HG02798 (cell line): ENCODE results near the gene MTRF1L.
"Not testable (repeated sequence)": the region's sequence is repeated elsewhere in the genome, so short reads cannot be mapped to it uniquely, and the experiment has no call there.

Experiments
- ATAC-seq: cut with Tn5 transposase; IDR thresholded peaks from one replicate; pipeline ENCODE4 v1.9.1; 2021; ENCODE audit warnings: mild to moderate bottlenecking; ENCODE audit not compliant: unreplicated experiment, poor library complexity

MTRF1L gene

GRCh38 chr6:153012856-153013255 lies 10.3 kb upstream of the MTRF1L start:
- no peak for ATAC-seq

- ATAC-seq: no peak
Observed at GRCh38 chr6:153003366-153003690, 819 bp upstream of the MTRF1L start.

GRCh38 chr6:153001767-153002612 lies 519 bp downstream of the MTRF1L start:
- ATAC-seq: peak; percentile 19

- not testable (repeated sequence) for ATAC-seq
Observed at GRCh38 chr6:153000790-153001189, 1.7 kb downstream of the MTRF1L start.

DNA sequence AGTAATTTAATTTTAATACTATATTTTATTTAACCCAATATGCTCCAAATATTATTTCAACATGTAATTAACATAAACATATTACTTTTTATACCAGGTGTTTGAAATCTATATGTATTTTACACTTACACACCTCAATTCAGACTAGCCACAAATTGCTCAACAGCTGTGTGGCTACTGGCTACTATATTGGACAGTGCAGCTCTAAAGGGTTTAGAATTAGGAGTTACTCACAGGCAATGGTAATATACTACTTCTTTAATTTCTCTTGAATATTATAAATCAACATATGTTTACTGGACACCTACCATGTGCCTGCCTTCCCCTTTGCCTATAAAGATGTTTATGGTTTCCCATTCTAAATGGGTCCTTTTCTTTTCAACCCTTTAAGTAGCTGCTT lies 2.3 kb downstream of the MTRF1L start:
- ATAC-seq: no peak

DNA sequence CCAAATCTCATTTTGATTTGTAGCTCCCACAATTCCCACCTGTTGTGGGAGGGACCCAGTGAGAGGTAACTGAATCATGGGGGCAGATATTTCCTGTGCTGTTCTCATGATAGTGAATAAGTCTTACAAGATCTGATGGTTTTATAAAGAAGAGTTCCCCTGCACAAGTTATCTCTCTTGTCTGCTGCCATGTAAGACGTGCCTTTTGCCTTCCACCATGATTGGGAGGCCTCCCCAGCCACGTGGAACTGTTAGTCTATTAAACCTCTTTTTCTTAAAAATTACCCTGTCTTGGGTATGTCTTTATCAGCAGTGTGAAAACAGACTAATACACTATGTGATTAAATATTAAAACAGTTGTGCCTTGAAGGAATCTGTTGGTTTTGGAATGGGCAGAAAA lies 3.0 kb downstream of the MTRF1L start:
- ATAC-seq: not testable (repeated sequence)

DNA sequence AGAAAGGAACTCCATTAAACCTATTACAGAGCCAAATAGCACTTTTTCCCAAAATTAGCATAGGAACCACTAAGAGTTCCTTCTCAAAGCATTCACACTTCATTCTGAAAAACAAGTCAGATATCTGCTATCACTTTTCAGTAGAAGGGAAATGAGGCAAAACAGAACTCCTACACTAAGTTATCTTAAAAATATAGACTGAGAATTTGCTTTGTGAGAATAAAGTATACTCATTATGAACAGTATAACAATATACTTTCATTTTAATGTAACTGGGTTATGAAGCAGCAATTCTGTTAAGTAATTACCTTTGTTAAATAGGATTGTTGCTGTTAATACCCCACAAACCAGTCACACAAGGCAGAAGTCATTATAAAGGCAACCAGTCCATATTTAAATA lies 8.7 kb downstream of the MTRF1L start:
- ATAC-seq: no peak

- no peak for ATAC-seq
Observed at GRCh38 chr6:152993431-152993830, 9.1 kb downstream of the MTRF1L start.

- no peak for ATAC-seq
Observed at GRCh38 chr6:152986978-152987377, 15.5 kb downstream of the MTRF1L start.

DNA sequence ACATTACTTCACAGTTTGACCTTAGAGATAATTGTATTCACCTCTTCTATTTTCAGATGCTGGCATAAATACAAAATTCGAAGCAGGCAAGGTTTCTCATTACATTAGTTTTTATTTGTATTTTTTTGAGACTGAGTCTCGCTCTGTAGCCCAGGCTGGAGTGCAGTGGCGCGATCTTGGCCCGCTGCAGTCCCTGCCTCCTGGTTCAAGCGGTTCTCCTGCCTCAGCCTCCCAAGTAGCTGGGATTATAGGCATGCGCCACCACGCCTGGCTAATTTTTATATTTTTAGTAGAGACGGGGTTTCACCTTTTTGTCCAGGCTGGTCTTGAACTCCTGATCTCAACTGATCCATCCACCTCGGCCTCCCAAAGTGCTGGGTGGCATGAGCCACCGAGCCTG lies 17.2 kb downstream of the MTRF1L start:
- not testable (repeated sequence) for ATAC-seq

DNA sequence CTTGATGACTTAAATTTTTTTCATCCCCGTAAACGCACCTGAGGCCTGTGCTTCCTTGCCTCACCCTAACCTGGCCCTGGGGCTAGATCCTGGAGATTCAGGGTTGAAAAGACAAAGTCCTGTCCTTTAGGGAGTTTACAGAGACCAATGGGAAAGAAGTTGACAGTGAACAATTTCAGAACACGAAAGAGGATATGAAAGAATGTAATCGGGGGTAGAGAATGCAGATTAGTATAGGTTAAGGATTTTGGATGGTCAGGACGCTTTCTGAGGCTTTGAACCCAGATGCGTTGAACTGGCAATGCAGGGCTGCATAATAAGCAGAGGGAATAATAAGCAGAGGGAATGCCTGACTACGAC lies 18.0 kb downstream of the MTRF1L start:
- ATAC-seq: peak; percentile 22

GRCh38 chr6:152983637-152984512 lies 18.6 kb downstream of the MTRF1L start:
- ATAC-seq: peak; percentile 18

GRCh38 chr6:152982904-152983636 lies 19.4 kb downstream of the MTRF1L start, which contains the start of gene FBXO5:
Gene FBXO5 (minus strand): TSS chr6:152983041. CDS start chr6:152982959, 82 bp downstream.
- peak; percentile 87 for ATAC-seq

- no peak for ATAC-seq
Observed at GRCh38 chr6:152981989-152982903, 20.3 kb downstream of the MTRF1L start.

DNA sequence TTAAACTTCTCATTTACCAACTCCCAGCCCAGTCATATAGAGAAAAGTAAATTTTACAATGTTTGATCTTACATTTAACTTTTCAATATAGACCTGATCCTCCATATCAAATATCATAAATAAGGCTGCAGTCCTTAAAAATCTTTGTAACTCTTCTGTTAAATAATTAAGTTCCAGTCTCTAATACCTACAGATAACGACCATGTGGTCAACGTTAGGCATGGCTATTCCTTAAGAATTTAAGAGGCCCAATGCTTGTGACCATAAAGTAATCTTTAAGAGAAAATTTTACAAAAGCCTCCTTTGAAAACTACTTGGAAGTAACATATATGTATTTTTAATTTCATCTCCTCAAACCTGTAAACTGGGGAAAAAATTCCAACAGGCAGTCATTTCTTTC lies 21.3 kb downstream of the MTRF1L start:
- ATAC-seq: no peak

DNA sequence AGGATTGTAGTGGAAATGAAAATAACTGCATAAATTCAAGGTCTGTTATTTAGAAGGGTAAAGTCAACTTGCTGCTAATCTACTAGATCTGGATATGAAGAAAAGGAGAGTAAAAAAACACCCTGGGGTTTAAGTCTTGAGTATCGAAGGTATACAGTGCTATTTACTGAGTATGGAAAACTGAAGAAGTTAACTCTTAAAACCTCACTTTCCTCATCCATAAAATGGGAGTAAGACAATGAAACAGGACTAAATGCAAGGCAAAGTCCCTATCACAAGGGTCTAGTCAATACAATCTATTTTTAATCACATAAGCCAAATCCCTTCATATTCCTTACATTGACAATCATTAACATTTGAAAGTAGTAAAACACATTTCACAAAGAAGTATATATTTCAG lies 21.9 kb downstream of the MTRF1L start:
- ATAC-seq: no peak

GRCh38 chr6:152979116-152979515 lies 23.4 kb downstream of the MTRF1L start:
- no peak for ATAC-seq

DNA sequence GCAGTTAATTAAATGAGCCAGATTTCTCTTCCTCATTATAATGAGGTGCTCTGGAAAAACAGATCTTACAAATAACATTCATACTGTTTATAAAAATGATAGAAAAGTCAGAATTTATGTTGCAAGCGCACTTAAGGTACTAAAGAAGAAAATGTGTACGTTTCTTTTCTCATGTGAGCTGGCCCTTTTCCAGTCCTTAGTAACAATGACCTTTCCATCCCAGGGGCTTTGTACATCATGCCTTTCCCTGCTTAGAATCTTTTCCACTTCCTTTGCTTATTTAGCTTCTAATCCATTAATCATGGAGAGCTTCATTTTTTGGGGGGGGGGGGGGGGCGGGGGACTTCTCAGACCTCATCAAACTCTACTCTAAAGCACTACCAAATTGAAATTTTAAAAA lies 24.5 kb downstream of the MTRF1L start:
- ATAC-seq: no peak

DNA sequence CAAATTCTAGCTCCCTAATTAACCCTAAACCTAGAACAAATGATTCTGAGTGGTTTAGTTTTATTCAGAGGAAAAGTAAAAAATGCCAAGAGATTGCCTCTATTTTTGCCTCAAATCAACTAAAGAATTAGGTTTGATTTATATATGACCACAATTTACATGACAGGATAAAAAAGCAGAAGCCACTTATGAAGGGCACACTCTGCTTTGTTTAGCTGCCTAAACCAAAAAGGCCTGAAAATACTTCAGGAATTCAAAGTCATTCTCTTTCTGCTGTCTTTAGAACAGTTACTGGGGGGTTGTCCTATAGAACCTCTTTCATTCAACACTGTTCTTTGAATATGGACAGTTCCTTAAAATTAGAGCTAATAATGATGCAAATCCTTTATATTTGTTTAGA lies 25.0 kb downstream of the MTRF1L start:
- no peak for ATAC-seq

GRCh38 chr6:152976749-152977148 lies 25.8 kb downstream of the MTRF1L start:
- no peak for ATAC-seq
